ENCODE results near the gene C19orf33. TPM values are rescaled to one million over a fixed set of nuclear protein-coding genes. Genes with fewer than 3 reads are reported as not detected.

The C19orf33 gene
- total and polyA plus RNA-seq, 2 of the 8 experiments (the other 6 are each of a cell fraction or from before 2014, with no cell fraction given): 6.0 to 36.0 TPM

- H3K9me3 ChIP-seq (ENCODE audit: insufficient read depth in 2 of 2, low read depth in 1 of 2, low read length in 1 of 2): no peaks in the 10 kb centered on the region
- H3K14ac ChIP-seq (ENCODE audit: insufficient read length): no peak overlapping the region
- peaks cover 0 to 9% (median 3%) of the 10 kb centered on the region in 4 experiments; a peak in 5 of 7 replicates for H3K4me1 ChIP-seq (replicated peaks in 1 of 4; ENCODE audit: control insufficient read depth in 3 of 4, insufficient read depth in 4 of 4, low read length in 3 of 4)
- H3K4ac ChIP-seq (replicated peaks; ENCODE audit: insufficient read length, low read depth, low read length): no peak overlapping the region
- H3K23me2 ChIP-seq (ENCODE audit: low read depth, low read length): peaks cover 15% of the 10 kb centered on the region; the same call in 1 of the 2 replicates
- H2BK12ac ChIP-seq (ENCODE audit: low read depth, low read length): 0 out of 2 replicates have a peak overlapping the region, but pooled peaks have one; percentile 40
- ChIA-PET CTCF (ENCODE audit: partially characterized antibody) (interaction anchor here (0.7 to 3.6 kb wide), 10 partner anchors 12 to 417 kb away, joined by 3 to 24 read pairs (median 3); partner anchors contain the start of genes CATSPERG and GGN), POLR2A (ENCODE audit: partially characterized antibody) (interaction anchor here (0.7 to 2.0 kb wide), 10 partner anchors 8 to 67 kb away, joined by 3 to 6 read pairs (median 4); partner anchors contain the start of genes C19orf33 and PPP1R14A)
- no peak overlapping the region for H4K8ac ChIP-seq (ENCODE audit: extremely low read depth, insufficient read depth, low read length)
- TF ChIP-seq POLR2A (IDR thresholded peaks at IDR 0.05; ENCODE audit: control extremely low read depth in 1 of 2, low read depth in 2 of 2, low read length in 2 of 2) (no peak), BCL11A (IDR thresholded peaks at IDR 0.05; ENCODE audit: low read depth in 2 of 2, low read length in 2 of 2) (no peak), GTF2F1 (IDR thresholded peaks at IDR 0.05; ENCODE audit: borderline replicate concordance, low read depth, low read length) (no peak), HDAC2 (IDR thresholded peaks at IDR 0.05; ENCODE audit: borderline replicate concordance in 1 of 2, low read depth in 2 of 2, low read length in 2 of 2) (no peak), EZH2 (IDR thresholded peaks at IDR 0.05; ENCODE audit: low read depth, low read length, severe bottlenecking) (no peak), BRCA1 (IDR thresholded peaks at IDR 0.05; ENCODE audit: low read depth, low read length) (no peak), SIX5 (IDR thresholded peaks at IDR 0.05; ENCODE audit: low read depth, low read length) (no peak), RNF2 (IDR thresholded peaks at IDR 0.05; ENCODE audit: borderline replicate concordance, low read depth, low read length, missing control alignments, poor library complexity, severe bottlenecking) (no peak)
- H4K20me1 ChIP-seq (replicated peaks in 1 of 2; ENCODE audit: control insufficient read depth in 1 of 2, insufficient read depth in 2 of 2, low read length in 2 of 2): peaks cover 0 to 4% of the 10 kb centered on the region in 2 experiments
- no peak overlapping the region for H4K5ac ChIP-seq (ENCODE audit: insufficient read length, low read depth, low read length)
- H2AFZ ChIP-seq (ENCODE audit: low read length): no peak overlapping the region
- H3K27ac ChIP-seq (ENCODE audit: low read depth, low read length): no peak overlapping the region
- H3K23ac ChIP-seq (ENCODE audit: insufficient read length): no peak overlapping the region
- H4K91ac ChIP-seq (replicated peaks; ENCODE audit: insufficient read length, low read length): no peak overlapping the region
- 0 out of 2 replicates have a peak overlapping the region, but pooled peaks have one; percentile 72 for H2BK15ac ChIP-seq (ENCODE audit: low read length)
- no peak overlapping the region for H2BK120ac ChIP-seq (replicated peaks; ENCODE audit: low read depth, low read length)
- no peak overlapping the region for H3K9ac ChIP-seq (replicated peaks in 1 of 4; ENCODE audit: extremely low read depth in 1 of 4, low read depth in 3 of 4, low read length in 3 of 4)
- peaks cover 3% of the 10 kb centered on the region; the same call in 1 of the 2 replicates for H3K79me1 ChIP-seq (ENCODE audit: low read depth, low read length)
- peak overlapping the region in 1 of 2 experiments; percentile 87; a peak in 1 of 4 replicates for H3K4me2 ChIP-seq (ENCODE audit: insufficient read depth in 1 of 2, low read depth in 2 of 2, low read length in 2 of 2)
- no peak overlapping the region for H3K56ac ChIP-seq (replicated peaks; ENCODE audit: insufficient read length, low read depth, low read length)
- H3K18ac ChIP-seq (ENCODE audit: extremely low read depth, low read length): no peak overlapping the region
- H3K4me3 ChIP-seq (ENCODE audit: extremely low read depth in 1 of 4, insufficient read depth in 2 of 4, low read depth in 3 of 4, low read length in 4 of 4): peak overlapping the region in 1 of 4 experiments; percentile 76; a peak in 2 of 8 replicates
- FAIRE-seq (no peak), DNase-seq (ENCODE audit: low read depth in 1 of 2, low spot score in 2 of 2) (no peak)
- no peak overlapping the region for H2BK20ac ChIP-seq (ENCODE audit: low read length)
- no peaks in the 10 kb centered on the region for H3K36me3 ChIP-seq (ENCODE audit: control insufficient read depth in 2 of 4, insufficient read depth in 4 of 4, low read length in 3 of 4)
- peaks cover 0 to 3% of the 10 kb centered on the region in 2 experiments; a peak in 1 of 4 replicates for H3K79me2 ChIP-seq (ENCODE audit: control insufficient read depth in 1 of 2, insufficient read depth in 2 of 2, low read length in 2 of 2)
- H2BK5ac ChIP-seq (ENCODE audit: low read depth, low read length): no peak overlapping the region
- 0 out of 2 replicates have a peak overlapping the region, but pooled peaks have one; percentile 15 for H2AK5ac ChIP-seq (ENCODE audit: low read depth, low read length)
- H3K27me3 ChIP-seq (replicated peaks in 1 of 4; ENCODE audit: control insufficient read depth in 3 of 4, extremely low read depth in 1 of 4, insufficient read depth in 3 of 4, low read length in 3 of 4): peaks cover 0 to 33% (median 18%) of the 10 kb centered on the region in 4 experiments; a peak in 6 of 7 replicates
- WGBS, 2 experiments (ENCODE audit: extremely low coverage in 1 of 2, insufficient coverage in 1 of 2, insufficient read length in 1 of 2, insufficient replicate concordance in 2 of 2, low coverage in 1 of 2, low lambda C conversion rate in 2 of 2, missing lambda C conversion rate in 1 of 2): 83% methylated on average over 3 of the region's 6 CpGs; no CpG with 5 or more reads in 1 of the 2 experiments
Measured at GRCh38 chr19:38318660-38319059, 14.6 kb downstream of the C19orf33 start.

Data from H1 (cell line).